Measurements from ENCODE around the gene NTM.

NTM gene

GRCh38 chr11:132263875-132264274 is 893.5 kb downstream of the NTM start:
- TF ChIP-seq EZH2phosphoT487 (IDR thresholded peaks at IDR 0.05; ENCODE audit: low read depth) (no peak), CTCF (IDR thresholded peaks at IDR 0.05; ENCODE audit: low read depth, low read length) (no peak)
- Histone ChIP-seq H2AFZ (ENCODE audit: low read depth, low read length) (no peak overlapping the region), H3K27me3 (ENCODE audit: low read depth, low read length) (peaks cover 17% of the 10 kb centered on the region), H4K20me1 (ENCODE audit: insufficient read depth, low read length) (no peaks in the 10 kb centered on the region), H3K4me1 (ENCODE audit: low read length) (no peaks in the 10 kb centered on the region), H3K9ac (ENCODE audit: low read length) (no peak overlapping the region), H3K9me3 (ENCODE audit: insufficient read depth, low read length) (no peaks in the 10 kb centered on the region), H3K36me3 (replicated peaks; ENCODE audit: low read depth, low read length) (no peaks in the 10 kb centered on the region), H3K4me3 (ENCODE audit: low read length) (no peak overlapping the region), H3K4me2 (ENCODE audit: low read length) (no peak overlapping the region), H3K79me2 (ENCODE audit: low read length) (no peaks in the 10 kb centered on the region), H3K27ac (ENCODE audit: low read length) (no peak overlapping the region)

DNA sequence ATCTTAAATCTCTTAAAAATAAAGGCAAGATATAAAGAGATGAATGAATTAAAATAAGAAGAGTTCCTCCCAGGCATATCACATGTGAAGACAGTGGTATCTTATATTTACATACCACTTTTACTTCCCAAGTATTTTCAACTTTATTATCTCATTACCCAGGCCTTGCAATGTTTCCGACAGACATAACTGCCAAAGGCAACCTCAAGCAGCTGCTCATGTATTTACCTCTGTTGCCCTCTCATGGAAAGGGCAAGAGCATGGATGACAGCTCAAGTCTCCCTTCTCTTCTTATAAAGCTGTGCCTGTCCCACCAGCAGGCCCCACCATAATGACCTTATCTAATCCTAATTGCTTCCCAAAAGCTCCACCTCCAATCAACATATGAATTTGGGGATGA is 894.2 kb downstream of the NTM start:
- no peak overlapping the region for H3K4me2 ChIP-seq (ENCODE audit: low read length)
- H3K9ac ChIP-seq (ENCODE audit: low read length): no peak overlapping the region
- no peak overlapping the region for H3K4me3 ChIP-seq (ENCODE audit: low read length)
- H3K27ac ChIP-seq (ENCODE audit: low read length): no peak overlapping the region
- H3K36me3 ChIP-seq (replicated peaks; ENCODE audit: low read depth, low read length): no peaks in the 10 kb centered on the region
- no peaks in the 10 kb centered on the region for H3K4me1 ChIP-seq (ENCODE audit: low read length)
- H3K9me3 ChIP-seq (ENCODE audit: insufficient read depth, low read length): no peaks in the 10 kb centered on the region
- TF ChIP-seq CTCF (IDR thresholded peaks at IDR 0.05; ENCODE audit: low read depth, low read length) (no peak), EZH2phosphoT487 (IDR thresholded peaks at IDR 0.05; ENCODE audit: low read depth) (no peak)
- no peaks in the 10 kb centered on the region for H4K20me1 ChIP-seq (ENCODE audit: insufficient read depth, low read length)
- H3K27me3 ChIP-seq (ENCODE audit: low read depth, low read length): peaks cover 17% of the 10 kb centered on the region
- H2AFZ ChIP-seq (ENCODE audit: low read depth, low read length): no peak overlapping the region
- no peaks in the 10 kb centered on the region for H3K79me2 ChIP-seq (ENCODE audit: low read length)

DNA sequence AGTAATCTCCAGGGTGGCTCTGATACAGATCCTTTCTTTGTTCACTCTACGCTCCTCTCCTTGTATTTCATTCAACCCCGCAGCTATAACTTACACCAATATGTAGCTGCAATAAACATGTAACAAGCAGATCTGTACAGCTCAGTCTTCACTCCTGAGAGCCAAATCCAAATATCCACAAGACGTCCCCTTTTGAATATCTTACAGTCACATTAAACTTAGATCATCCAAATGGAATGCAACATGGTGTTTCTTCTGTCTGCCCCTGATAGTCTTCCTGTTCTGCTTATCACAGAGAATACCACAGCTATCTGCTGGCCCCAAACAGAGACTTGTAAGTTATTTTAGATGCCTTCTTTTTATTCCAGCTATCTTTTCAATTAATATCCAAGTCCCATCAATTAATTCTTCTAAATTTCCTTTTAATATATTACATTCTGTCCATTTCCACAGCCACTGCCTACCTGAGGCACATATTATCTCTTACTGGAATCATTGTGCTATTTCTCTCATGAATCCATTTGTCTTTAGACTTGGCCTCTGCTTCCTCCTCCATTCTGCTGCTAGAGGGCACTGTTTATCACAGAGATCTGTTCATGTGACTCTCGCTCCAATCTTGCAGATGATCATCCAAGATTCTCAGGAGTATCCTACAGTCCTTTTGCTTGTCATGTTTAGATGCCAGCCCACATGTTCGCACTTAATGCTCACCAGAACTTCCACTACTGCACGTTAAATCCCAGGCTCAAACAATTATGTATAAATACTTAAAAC is 908.6 kb downstream of the NTM start:
- Histone ChIP-seq H3K27me3 (ENCODE audit: low read depth, low read length) (no peaks in the 10 kb centered on the region), H3K4me3 (ENCODE audit: low read length) (no peak overlapping the region), H3K4me1 (ENCODE audit: low read length) (0 out of 2 replicates have a peak, but pooled peaks cover 2% of the 10 kb centered on the region), H4K20me1 (ENCODE audit: insufficient read depth, low read length) (no peaks in the 10 kb centered on the region), H2AFZ (ENCODE audit: low read depth, low read length) (no peak overlapping the region), H3K36me3 (replicated peaks; ENCODE audit: low read depth, low read length) (no peaks in the 10 kb centered on the region), H3K4me2 (ENCODE audit: low read length) (no peak overlapping the region), H3K9ac (ENCODE audit: low read length) (no peak overlapping the region), H3K27ac (ENCODE audit: low read length) (no peak overlapping the region), H3K79me2 (ENCODE audit: low read length) (no peaks in the 10 kb centered on the region), H3K9me3 (ENCODE audit: insufficient read depth, low read length) (no peaks in the 10 kb centered on the region)
- TF ChIP-seq EZH2phosphoT487 (IDR thresholded peaks at IDR 0.05; ENCODE audit: low read depth): no peak
- peak; percentile 83 for TF ChIP-seq CTCF (IDR thresholded peaks at IDR 0.05; ENCODE audit: low read depth, low read length)

- TF ChIP-seq EZH2phosphoT487 (IDR thresholded peaks at IDR 0.05; ENCODE audit: low read depth): no peak
- TF ChIP-seq CTCF (IDR thresholded peaks at IDR 0.05; ENCODE audit: low read depth, low read length): no peak
- Histone ChIP-seq H3K4me1 (ENCODE audit: low read length) (0 out of 2 replicates have a peak, but pooled peaks cover 2% of the 10 kb centered on the region), H3K9me3 (ENCODE audit: insufficient read depth, low read length) (no peaks in the 10 kb centered on the region), H3K27me3 (ENCODE audit: low read depth, low read length) (no peaks in the 10 kb centered on the region), H2AFZ (ENCODE audit: low read depth, low read length) (no peak overlapping the region), H3K79me2 (ENCODE audit: low read length) (no peaks in the 10 kb centered on the region), H3K4me3 (ENCODE audit: low read length) (no peak overlapping the region), H3K27ac (ENCODE audit: low read length) (no peak overlapping the region), H3K36me3 (replicated peaks; ENCODE audit: low read depth, low read length) (no peaks in the 10 kb centered on the region), H3K9ac (ENCODE audit: low read length) (no peak overlapping the region), H4K20me1 (ENCODE audit: insufficient read depth, low read length) (no peaks in the 10 kb centered on the region), H3K4me2 (ENCODE audit: low read length) (no peak overlapping the region)
Observed at GRCh38 chr11:132284048-132284447, 913.6 kb downstream of the NTM start.

All from OCI-LY3 (cell line).